Subcutaneous abdominal adipose tissue (tissue), 5 donors: ENCODE results near the gene SLC2A13.
"Not testable (repeated sequence)": the region's sequence is repeated elsewhere in the genome, so short reads cannot be mapped to it uniquely, and the experiment has no call there.

Experiments used
- H3K27ac ChIP-seq: one replicate; pipeline ENCODE4 v1.7.0; 2013; ENCODE audit warnings: low read depth, mild to moderate bottlenecking, inconsistent platforms, low read length, moderate library complexity
- H3K27me3 ChIP-seq, 5 donors: one replicate each; pipeline ENCODE4 v1.7.0; 2013; ENCODE audit warnings: low read length in 5 of 5, inconsistent platforms in 1 of 5; ENCODE audit not compliant: control insufficient read depth in 5 of 5, insufficient read depth in 4 of 5
- H3K36me3 ChIP-seq, 5 donors: one replicate each; pipeline ENCODE4 v1.7.0; 2013; ENCODE audit warnings: low read length in 5 of 5; ENCODE audit not compliant: control insufficient read depth in 5 of 5, insufficient read depth in 5 of 5
- H3K4me1 ChIP-seq, 5 donors: one replicate each; pipeline ENCODE4 v1.7.0; 2013; ENCODE audit warnings: low read length in 5 of 5, mild to moderate bottlenecking in 3 of 5, moderate library complexity in 1 of 5; ENCODE audit not compliant: control insufficient read depth in 5 of 5, insufficient read depth in 5 of 5
- H3K4me3 ChIP-seq, 5 donors: one replicate each; pipeline ENCODE4 v1.7.0; 2013; ENCODE audit warnings: low read length in 5 of 5, low read depth in 1 of 5
- H3K9ac ChIP-seq, 5 donors: one replicate each; pipeline ENCODE4 v1.7.0; 2013; ENCODE audit warnings: low read length in 5 of 5, mild to moderate bottlenecking in 4 of 5, moderate library complexity in 3 of 5
- H3K9me3 ChIP-seq, 5 donors: one replicate each; pipeline ENCODE4 v1.7.0; 2013; ENCODE audit warnings: low read length in 5 of 5; ENCODE audit not compliant: control insufficient read depth in 5 of 5
- donor health status: healthy.
- donor health status: healthy.
- donor health status: healthy.
- donor health status: healthy.
- donor health status: healthy.

The SLC2A13 gene

DNA sequence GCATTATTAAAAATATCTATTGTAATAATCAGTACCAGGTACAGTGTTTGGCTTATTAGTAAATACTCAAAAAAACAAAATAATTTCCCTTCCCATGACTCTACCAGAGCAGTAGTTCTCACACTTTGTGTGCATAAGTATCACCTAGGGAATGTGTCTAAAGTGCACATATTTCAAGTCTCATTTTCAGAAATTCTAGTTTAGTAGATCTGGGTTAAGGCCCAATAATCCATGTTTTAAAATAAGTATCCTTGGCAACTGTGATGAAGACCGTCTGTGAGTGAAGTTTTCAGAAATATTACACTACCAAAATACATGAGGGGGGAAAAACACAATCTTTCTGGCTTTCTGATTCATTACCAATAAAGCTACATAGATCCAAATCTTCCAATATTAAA lies 237.6 kb downstream of the SLC2A13 start:
- peaks cover 0 to 12% (median 0%) of the 10 kb centered on the region in 5 donors for H3K36me3 ChIP-seq
- H3K9ac ChIP-seq: no peak overlapping the region

DNA sequence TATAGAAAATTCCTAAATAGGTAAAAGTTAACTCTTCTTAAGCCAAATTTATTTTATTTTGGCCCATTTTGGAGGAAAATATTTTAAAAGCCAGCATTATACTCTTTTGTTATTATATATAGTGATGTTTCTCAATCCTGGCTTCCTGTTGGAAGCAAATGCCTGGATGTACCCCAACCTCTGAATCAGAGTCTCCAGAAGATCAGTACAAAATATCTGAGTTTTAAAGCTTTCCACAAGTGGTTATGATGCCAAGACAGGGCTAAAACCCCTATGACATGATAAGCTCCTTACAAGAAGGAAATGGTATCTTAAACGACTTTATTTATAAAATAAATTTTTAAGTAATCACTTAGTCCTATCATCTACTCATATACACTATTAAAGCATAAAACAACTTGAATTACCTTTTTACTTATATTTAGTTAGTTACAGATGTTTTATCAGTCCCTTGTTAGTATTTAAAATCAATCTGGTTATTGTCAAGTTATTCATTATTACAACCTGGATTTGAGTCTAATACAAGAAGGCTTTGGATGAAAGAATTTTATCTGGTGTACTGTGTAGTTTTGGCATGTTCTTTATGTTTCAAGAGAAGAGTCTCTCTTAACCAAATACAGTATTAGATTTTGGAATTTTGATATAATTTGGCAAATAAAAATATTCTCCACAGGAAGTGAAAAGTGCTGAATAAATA lies 238.1 kb downstream of the SLC2A13 start:
- Histone ChIP-seq H3K9me3 (peaks cover 0 to 3% (median 0%) of the 10 kb centered on the region in 5 donors), H3K4me1 (no peaks in the 10 kb centered on the region)

More for the DNA sequence above, 237.6 kb downstream of the SLC2A13 start:
- Histone ChIP-seq H3K27ac (no peak overlapping the region), H3K4me1 (no peaks in the 10 kb centered on the region), H3K27me3 (no peaks in the 10 kb centered on the region), H3K9me3 (peaks cover 0 to 3% (median 0%) of the 10 kb centered on the region in 5 donors), H3K4me3 (no peak overlapping the region)

DNA sequence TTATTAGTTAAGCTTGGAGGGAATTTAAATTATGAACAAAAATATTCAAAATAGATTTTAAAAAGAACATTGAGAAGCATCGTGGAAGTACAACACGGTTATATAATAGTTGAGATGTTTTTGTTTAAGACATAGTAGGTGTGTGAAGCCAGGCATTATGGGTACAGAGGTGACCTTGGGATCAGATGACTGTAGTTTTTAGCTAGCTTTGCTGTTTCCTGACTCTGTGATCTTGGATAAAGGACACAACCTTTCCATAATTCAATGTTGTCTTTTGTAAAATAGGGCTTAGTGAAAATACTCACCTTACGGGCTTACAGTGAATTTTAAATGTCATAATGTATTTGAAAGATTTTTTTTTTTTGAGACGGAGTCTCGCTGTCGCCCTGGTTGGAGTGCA lies 239.7 kb downstream of the SLC2A13 start:
- no peak overlapping the region for H3K9ac ChIP-seq
- no peaks in the 10 kb centered on the region for H3K27me3 ChIP-seq
- peaks cover 0 to 12% (median 0%) of the 10 kb centered on the region in 5 donors for H3K36me3 ChIP-seq

More for the DNA sequence above, 238.1 kb downstream of the SLC2A13 start:
- Histone ChIP-seq H3K27me3 (no peaks in the 10 kb centered on the region), H3K4me3 (no peak overlapping the region), H3K9ac (no peak overlapping the region), H3K27ac (no peak overlapping the region), H3K36me3 (peaks cover 0 to 12% (median 0%) of the 10 kb centered on the region in 5 donors)

DNA sequence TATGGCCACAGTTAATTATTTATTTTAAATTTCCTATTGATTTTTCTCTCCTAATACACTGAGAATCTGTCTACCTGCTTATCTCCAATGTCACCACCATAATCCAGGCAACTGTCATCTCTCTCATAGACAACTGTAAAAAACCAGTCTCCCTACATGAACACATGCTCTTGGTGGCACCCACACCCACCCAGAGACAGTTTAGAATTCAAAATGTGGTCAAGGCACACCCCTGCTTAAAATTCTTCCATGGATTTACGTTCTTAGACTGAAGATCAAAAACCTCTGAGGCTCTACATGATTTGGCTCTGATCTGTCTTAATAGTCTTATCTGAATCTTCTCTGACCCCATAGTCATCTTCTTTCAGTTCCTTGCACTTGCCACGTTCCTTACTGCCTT lies 245.2 kb downstream of the SLC2A13 start:
- H3K9me3 ChIP-seq: peaks cover 0 to 3% (median 0%) of the 10 kb centered on the region in 5 donors
- no peaks in the 10 kb centered on the region for H3K4me1 ChIP-seq
- no peak overlapping the region for H3K9ac ChIP-seq
- H3K4me3 ChIP-seq: no peak overlapping the region
- no peak overlapping the region for H3K27ac ChIP-seq
- H3K36me3 ChIP-seq: peaks cover 0 to 8% (median 3%) of the 10 kb centered on the region in 5 donors
- no peaks in the 10 kb centered on the region for H3K27me3 ChIP-seq

More for the DNA sequence above, 239.7 kb downstream of the SLC2A13 start:
- no peak overlapping the region for H3K4me3 ChIP-seq
- H3K9me3 ChIP-seq: peaks cover 0 to 3% (median 0%) of the 10 kb centered on the region in 5 donors
- no peak overlapping the region for H3K27ac ChIP-seq
- H3K4me1 ChIP-seq: no peaks in the 10 kb centered on the region

DNA sequence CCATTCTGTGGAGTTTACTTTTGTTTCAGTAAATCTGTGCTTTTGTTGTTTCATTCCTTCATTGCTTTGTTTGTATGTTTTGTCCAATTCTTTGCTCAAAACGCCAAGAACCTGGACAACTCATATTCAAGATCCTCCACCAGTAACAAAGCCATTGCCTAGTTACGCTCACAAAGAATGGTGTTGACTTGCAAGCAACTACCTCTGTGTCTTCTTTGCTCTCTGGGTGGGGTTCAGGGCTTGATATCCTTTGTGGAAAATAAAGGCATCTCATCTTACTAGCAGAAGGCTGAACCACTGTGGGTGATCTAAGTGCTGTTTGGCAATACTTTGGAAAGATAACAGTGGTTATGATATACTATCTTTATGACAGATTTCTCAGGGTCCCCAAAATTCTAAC lies 252.9 kb downstream of the SLC2A13 start:
- peaks cover 0 to 8% (median 0%) of the 10 kb centered on the region in 5 donors for H3K36me3 ChIP-seq
- H3K9ac ChIP-seq: no peak overlapping the region
- H3K4me3 ChIP-seq: no peak overlapping the region
- no peaks in the 10 kb centered on the region for H3K9me3 ChIP-seq
- H3K4me1 ChIP-seq: no peaks in the 10 kb centered on the region
- H3K27me3 ChIP-seq: no peaks in the 10 kb centered on the region
- H3K27ac ChIP-seq: no peak overlapping the region

DNA sequence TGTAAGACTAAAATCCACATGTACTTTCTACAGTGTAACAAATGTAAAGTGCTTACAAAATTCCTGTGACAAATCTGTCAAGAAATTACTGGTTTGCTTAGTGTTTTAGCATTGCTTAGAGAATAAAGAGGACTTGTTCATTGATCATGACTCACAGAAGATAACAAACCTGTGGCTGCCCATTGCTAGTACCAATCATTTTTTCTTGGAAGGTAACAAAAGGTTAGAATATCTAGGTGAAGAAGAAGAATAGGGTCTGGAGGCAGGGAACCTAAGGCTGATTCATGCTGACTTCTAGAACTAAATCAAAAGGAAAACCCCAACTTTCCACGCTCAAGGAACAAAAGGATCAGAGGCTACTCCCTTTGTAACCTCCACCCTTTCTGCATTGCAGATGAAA lies 253.5 kb downstream of the SLC2A13 start:
- H3K9me3 ChIP-seq: no peaks in the 10 kb centered on the region
- H3K4me1 ChIP-seq: no peaks in the 10 kb centered on the region
- H3K4me3 ChIP-seq: no peak overlapping the region
- H3K27ac ChIP-seq: no peak overlapping the region
- peaks cover 0 to 8% (median 0%) of the 10 kb centered on the region in 5 donors for H3K36me3 ChIP-seq
- H3K27me3 ChIP-seq: no peaks in the 10 kb centered on the region
- H3K9ac ChIP-seq: no peak overlapping the region

DNA sequence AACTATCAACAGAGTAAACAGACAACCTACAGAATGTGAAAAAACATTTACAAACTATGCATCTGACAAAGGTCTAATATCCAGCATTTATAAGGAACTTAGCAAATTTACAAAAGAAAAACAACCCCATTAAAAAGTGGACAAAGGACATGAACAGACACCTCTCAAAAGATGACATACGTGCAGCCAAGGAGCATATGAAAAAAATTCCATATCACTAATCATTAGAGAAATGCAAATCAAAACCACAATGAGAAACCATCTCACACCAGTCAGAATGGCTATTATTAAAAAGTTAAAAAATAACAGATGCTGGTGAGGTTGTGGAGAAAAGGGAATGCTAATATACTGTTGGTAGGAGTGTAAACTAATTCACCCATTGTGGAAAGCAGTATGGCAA lies 257.7 kb downstream of the SLC2A13 start:
- not testable (repeated sequence) for H3K27me3 ChIP-seq, H3K36me3 ChIP-seq, H3K9ac ChIP-seq, H3K27ac ChIP-seq, H3K9me3 ChIP-seq, H3K4me3 ChIP-seq, H3K4me1 ChIP-seq

DNA sequence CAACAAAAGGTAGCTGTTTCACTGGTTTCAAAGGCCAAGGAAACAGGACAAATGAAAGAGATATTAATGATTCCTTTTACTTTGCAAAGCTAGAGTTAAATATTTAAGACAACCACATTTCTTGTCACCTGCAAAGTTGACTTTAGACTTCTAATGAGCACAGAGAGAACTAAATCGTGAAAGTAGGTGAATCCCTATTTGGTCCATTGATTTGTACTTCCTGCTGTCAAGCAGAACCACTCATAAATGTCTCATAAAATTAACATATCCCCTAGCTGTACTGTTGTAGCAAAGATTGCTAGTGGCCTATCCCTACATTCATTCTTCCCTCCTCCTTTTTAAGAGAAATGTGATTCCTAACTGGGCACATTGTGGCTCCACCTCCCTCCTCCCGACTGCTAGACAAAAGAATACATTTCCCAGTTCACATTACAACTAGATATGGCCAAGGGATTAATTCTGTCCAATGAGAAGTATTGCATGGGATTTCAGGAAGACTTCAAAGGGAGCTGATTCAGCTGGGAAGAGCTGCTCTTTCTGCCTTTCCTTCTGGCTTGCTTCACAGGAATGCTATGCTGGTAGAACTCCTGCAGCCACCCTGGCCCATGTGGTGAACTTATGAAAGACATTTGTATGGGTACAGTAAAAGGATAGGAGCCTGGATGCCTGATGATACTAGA lies 258.8 kb downstream of the SLC2A13 start:
- H3K4me3 ChIP-seq: no peak overlapping the region
- H3K27ac ChIP-seq: no peak overlapping the region
- H3K9me3 ChIP-seq: no peaks in the 10 kb centered on the region
- no peaks in the 10 kb centered on the region for H3K27me3 ChIP-seq
- no peak overlapping the region for H3K9ac ChIP-seq
- no peaks in the 10 kb centered on the region for H3K36me3 ChIP-seq
- H3K4me1 ChIP-seq: no peaks in the 10 kb centered on the region

DNA sequence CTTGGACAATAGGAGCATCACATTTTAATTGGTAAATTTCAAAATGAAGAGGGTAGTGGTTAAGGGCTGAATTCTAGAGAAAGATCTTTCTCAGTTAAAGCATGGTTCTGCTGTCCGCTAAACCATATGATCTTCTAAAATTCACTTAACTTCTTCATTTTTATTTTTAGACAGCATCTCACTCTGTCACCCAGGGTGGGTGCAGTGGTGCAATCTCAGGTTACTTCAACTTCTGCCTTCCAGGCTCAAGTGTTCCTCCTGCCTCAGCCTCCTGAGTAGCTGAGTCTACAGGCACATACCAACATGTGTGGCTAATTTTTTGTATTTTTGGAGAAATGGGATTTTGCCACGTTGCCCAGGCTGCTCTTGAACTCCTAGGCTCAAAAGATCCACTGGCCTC lies 259.6 kb downstream of the SLC2A13 start:
- Histone ChIP-seq H3K27ac (no peak overlapping the region), H3K27me3 (no peaks in the 10 kb centered on the region), H3K9me3 (no peaks in the 10 kb centered on the region), H3K9ac (no peak overlapping the region), H3K4me3 (no peak overlapping the region), H3K4me1 (no peaks in the 10 kb centered on the region), H3K36me3 (no peaks in the 10 kb centered on the region)

DNA sequence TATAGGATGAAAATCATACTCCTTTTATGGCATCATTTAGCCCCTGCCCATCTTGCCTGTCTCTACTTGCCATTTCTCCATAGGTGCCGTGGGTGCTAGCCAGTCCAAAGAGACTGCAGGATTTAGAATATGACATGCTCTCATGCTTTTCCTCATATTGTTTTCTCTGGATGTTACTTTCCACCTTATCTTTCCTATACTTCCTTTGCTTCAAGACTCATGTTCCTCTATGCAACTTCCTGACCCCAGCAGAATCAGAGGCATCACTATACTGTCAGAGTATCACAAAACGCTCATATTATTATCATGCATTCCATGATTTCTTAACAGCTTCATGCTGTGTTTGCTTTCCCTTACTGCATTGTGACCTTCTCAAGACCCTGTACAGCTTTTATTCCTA lies 265.5 kb downstream of the SLC2A13 start:
- no peaks in the 10 kb centered on the region for H3K27me3 ChIP-seq
- no peak overlapping the region for H3K27ac ChIP-seq
- H3K36me3 ChIP-seq: no peaks in the 10 kb centered on the region
- H3K9me3 ChIP-seq: peaks cover 0 to 6% (median 0%) of the 10 kb centered on the region in 5 donors
- H3K9ac ChIP-seq: no peak overlapping the region
- no peaks in the 10 kb centered on the region for H3K4me1 ChIP-seq
- no peak overlapping the region for H3K4me3 ChIP-seq
